Smooth muscle cell (in vitro differentiated cells): Measurements from ENCODE around the gene DYNLT3. TPM values are rescaled to one million over a fixed set of nuclear protein-coding genes. Genes with fewer than 3 reads are reported as not detected.

Experiments used
- DNase-seq: peaks from one replicate; lab custom pipeline; 2025; ENCODE audit not compliant: unreplicated experiment; lab: John Stamatoyannopoulos, UW
- H2AFZ ChIP-seq: fragments of 200-600 bp; sonication (generic); 2 replicates; pipeline ENCODE4 v1.6.0; 2016; ENCODE audit warnings: antibody characterized with exemption, low read depth, mild to moderate bottlenecking
- H3F3A ChIP-seq: fragments of 200-600 bp; sonication (generic); 2 replicates; pipeline ENCODE4 v1.6.0; 2017; ENCODE audit warnings: antibody characterized with exemption, low read depth
- H3K27ac ChIP-seq: fragments of 200-600 bp; sonication (generic); 2 replicates; pipeline ENCODE4 v1.5.1; 2016; ENCODE audit warnings: low read depth, mild to moderate bottlenecking
- H3K27me3 ChIP-seq: fragments of 200-600 bp; sonication (generic); 2 replicates; pipeline ENCODE4 v1.6.1; 2016; ENCODE audit warnings: low read depth, mild to moderate bottlenecking
- H3K36me3 ChIP-seq: fragments of 200-600 bp; sonication (generic); 2 replicates; pipeline ENCODE4 v1.5.1; 2016; ENCODE audit warnings: low read depth
- H3K4me1 ChIP-seq: fragments of 200-600 bp; sonication (generic); 2 replicates; pipeline ENCODE4 v1.5.1; 2016; ENCODE audit warnings: low read depth
- H3K4me2 ChIP-seq: fragments of 200-600 bp; sonication (generic); 2 replicates; pipeline ENCODE4 v1.6.0; 2016; ENCODE audit warnings: mild to moderate bottlenecking
- H3K4me3 ChIP-seq: fragments of 200-600 bp; sonication (generic); 2 replicates; pipeline ENCODE4 v1.5.1; 2016; ENCODE audit warnings: mild to moderate bottlenecking
- H3K79me2 ChIP-seq: fragments of 200-600 bp; sonication (generic); 2 replicates; pipeline ENCODE4 v1.6.0; 2016; ENCODE audit warnings: low read depth, mild to moderate bottlenecking
- H3K9ac ChIP-seq: fragments of 200-600 bp; sonication (generic); 2 replicates; pipeline ENCODE4 v1.6.0; 2016; ENCODE audit warnings: low read depth
- H3K9me3 ChIP-seq: fragments of 200-600 bp; sonication (generic); replicated peaks from 2 replicates; pipeline ENCODE4 v1.5.1; 2016; ENCODE audit warnings: low read depth
- H4K20me1 ChIP-seq: fragments of 200-600 bp; sonication (generic); 2 replicates; pipeline ENCODE4 v1.6.0; 2016; ENCODE audit warnings: low read depth
- CTCF ChIP-seq: fragments of 200-600 bp; sonication (generic); IDR thresholded peaks from 2 replicates; pipeline ENCODE4 v1.5.1; 2017; ENCODE audit warnings: borderline replicate concordance, mild to moderate bottlenecking, antibody characterized with exemption; ENCODE audit not compliant: insufficient read depth, poor library complexity, severe bottlenecking
- WGBS: methylation state at CpG from one replicate; pipeline ENCODE4 v1.1.7; 2016; ENCODE audit warnings: low lambda C conversion rate; 5-methylcytosine and 5-hydroxymethylcytosine counted together
- polyA plus RNA-seq: library from polyadenylated mRNA; unstranded; fragments of >200 nt; fragmentation: Nextera tagmentation; extraction: Ambion mirVana; gene quantifications from 2 replicates; pipeline ENCODE4 v1.2.1, GENCODE V29; 2016
- total RNA-seq: library from RNA; depleted of rRNA; stranded (reverse); fragments of >200 nt; gene quantifications from 2 replicates; pipeline ENCODE4 v1.2.3, GENCODE V29; 2014

Gene DYNLT3
- total and polyA plus RNA-seq, 2 experiments from 2014 or later: 77.7 to 89.4 TPM

- no peak overlapping the region for H3K27ac ChIP-seq
- H3K27me3 ChIP-seq: no peaks in the 10 kb centered on the region
- H3K9me3 ChIP-seq: peaks cover 3% of the 10 kb centered on the region
- H3K4me3 ChIP-seq: no peak overlapping the region
- H2AFZ ChIP-seq: no peak overlapping the region
- H3K9ac ChIP-seq: no peak overlapping the region
- H3K36me3 ChIP-seq: no peaks in the 10 kb centered on the region
- H3K79me2 ChIP-seq: no peaks in the 10 kb centered on the region
- no peak for TF ChIP-seq CTCF
- no peaks in the 10 kb centered on the region for H3K4me1 ChIP-seq
- whole genome bisulfite sequencing: 55% methylated on average over 3 of the region's 3 CpGs
- no peak for DNase-seq
- no peaks in the 10 kb centered on the region for H3F3A ChIP-seq
- H4K20me1 ChIP-seq: no peaks in the 10 kb centered on the region
- H3K4me2 ChIP-seq: no peak overlapping the region
These were observed 29.8 kb downstream of the DYNLT3 start for GRCh38 chrX:37817579-37817978.

GRCh38 chrX:37817176-37817575, 30.2 kb downstream of the DYNLT3 start:
- Histone ChIP-seq H3K27me3 (no peaks in the 10 kb centered on the region), H3K27ac (no peak overlapping the region), H3K9me3 (peaks cover 3% of the 10 kb centered on the region), H3K4me2 (no peak overlapping the region), H2AFZ (no peak overlapping the region), H3K4me3 (no peak overlapping the region), H3K79me2 (no peaks in the 10 kb centered on the region), H3K9ac (no peak overlapping the region), H4K20me1 (no peaks in the 10 kb centered on the region), H3K36me3 (no peaks in the 10 kb centered on the region), H3F3A (no peaks in the 10 kb centered on the region), H3K4me1 (no peaks in the 10 kb centered on the region)
- TF ChIP-seq CTCF: no peak
- WGBS: 80% methylated on average over 2 of the region's 2 CpGs
- no peak for DNase-seq

DNA sequence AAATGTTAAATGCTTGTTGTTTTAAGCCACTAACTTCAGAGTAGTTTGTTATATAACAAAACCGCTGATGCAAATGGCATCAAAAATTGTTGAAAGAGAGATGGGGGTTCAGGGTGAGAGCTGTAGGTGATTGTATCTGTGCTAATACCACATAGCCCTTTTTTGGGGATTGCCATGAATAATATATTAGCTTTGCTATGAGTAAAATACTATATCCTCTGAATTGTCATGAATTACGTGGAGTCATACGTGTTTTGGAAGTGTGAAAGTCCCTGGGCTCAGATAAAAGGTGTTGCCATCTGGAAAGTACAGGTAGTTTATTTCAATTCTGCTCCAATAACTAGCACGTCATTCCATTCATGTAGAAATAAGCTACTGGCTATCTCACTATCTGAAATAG, 30.6 kb downstream of the DYNLT3 start:
- Histone ChIP-seq H3K27ac (no peak overlapping the region), H2AFZ (no peak overlapping the region), H3K79me2 (no peaks in the 10 kb centered on the region), H3K36me3 (no peaks in the 10 kb centered on the region), H3K4me3 (no peak overlapping the region), H3F3A (no peaks in the 10 kb centered on the region), H4K20me1 (no peaks in the 10 kb centered on the region), H3K4me1 (no peaks in the 10 kb centered on the region), H3K4me2 (no peak overlapping the region), H3K27me3 (no peaks in the 10 kb centered on the region), H3K9me3 (peaks cover 3% of the 10 kb centered on the region), H3K9ac (no peak overlapping the region)
- TF ChIP-seq CTCF: no peak
- 79% methylated on average over 4 of the region's 4 CpGs for WGBS
- DNase-seq: no peak

GRCh38 chrX:37815366-37815765, 32.0 kb downstream of the DYNLT3 start:
- Histone ChIP-seq H4K20me1 (no peaks in the 10 kb centered on the region), H3K79me2 (no peaks in the 10 kb centered on the region), H3K27me3 (no peaks in the 10 kb centered on the region), H3K36me3 (no peaks in the 10 kb centered on the region), H3F3A (no peaks in the 10 kb centered on the region), H3K4me2 (no peak overlapping the region), H3K4me3 (no peak overlapping the region), H2AFZ (no peak overlapping the region), H3K9ac (no peak overlapping the region), H3K9me3 (peaks cover 3% of the 10 kb centered on the region), H3K4me1 (no peaks in the 10 kb centered on the region), H3K27ac (no peak overlapping the region)
- DNase-seq: no peak
- TF ChIP-seq CTCF: no peak
- 79% methylated on average over 5 of the region's 5 CpGs for WGBS
